ENCODE measurements around the gene CHST15. TPM values are rescaled to one million over a fixed set of nuclear protein-coding genes. Genes with fewer than 3 reads are reported as not detected.

CHST15 gene
- polyA plus RNA-seq, 1 donor from 2014 or later, result 0.79 TPM

GRCh38 chr10:123988694-123989093, 104.7 kb downstream of the CHST15 start:
- Histone ChIP-seq H4K20me1 (ENCODE audit: insufficient read depth) (no peaks in the 10 kb centered on the region), H3K4me3 (ENCODE audit: low read length) (no peak overlapping the region), H3K36me3 (ENCODE audit: insufficient read depth, low read length) (no peaks in the 10 kb centered on the region), H3K27ac (ENCODE audit: low read length) (no peak overlapping the region), H3K9ac (ENCODE audit: low read length) (no peak overlapping the region), H2AFZ (ENCODE audit: low read depth, low read length) (no peak overlapping the region), H3K4me2 (ENCODE audit: low read length) (no peak overlapping the region), H3K27me3 (ENCODE audit: insufficient read depth, low read depth, low read length) (peaks cover 3% of the 10 kb centered on the region), H3K79me2 (replicated peaks; ENCODE audit: insufficient read depth, low read length) (no peaks in the 10 kb centered on the region), H3K9me3 (ENCODE audit: low read length) (no peaks in the 10 kb centered on the region), H3K9me2 (ENCODE audit: insufficient read depth, low read length) (no peaks in the 10 kb centered on the region), H3F3A (ENCODE audit: insufficient read depth, low read length, poor library complexity, severe bottlenecking) (no peaks in the 10 kb centered on the region)
- TF ChIP-seq TAF1 (IDR thresholded peaks at IDR 0.05; ENCODE audit: low read depth) (no peak), POLR2AphosphoS5 (IDR thresholded peaks at IDR 0.05) (no peak), EP300 (conservative IDR thresholded peaks at IDR 0.05; ENCODE audit: poor library complexity, severe bottlenecking) (no peak), REST (IDR thresholded peaks at IDR 0.05; ENCODE audit: borderline replicate concordance) (no peak), CTCF (IDR thresholded peaks at IDR 0.05; ENCODE audit: poor library complexity, severe bottlenecking) (no peak), EZH2 (IDR thresholded peaks at IDR 0.05; ENCODE audit: borderline replicate concordance, insufficient read depth, low read length, poor library complexity, severe bottlenecking) (no peak), MXI1 (conservative IDR thresholded peaks at IDR 0.05; ENCODE audit: poor library complexity, severe bottlenecking) (no peak), SMC3 (conservative IDR thresholded peaks at IDR 0.05; ENCODE audit: poor library complexity) (no peak), RAD21 (conservative IDR thresholded peaks at IDR 0.05) (no peak)

GRCh38 chr10:123986736-123987135, 106.7 kb downstream of the CHST15 start:
- Histone ChIP-seq H3K9me3 (ENCODE audit: low read length) (no peaks in the 10 kb centered on the region), H4K20me1 (ENCODE audit: insufficient read depth) (no peaks in the 10 kb centered on the region), H3K79me2 (replicated peaks; ENCODE audit: insufficient read depth, low read length) (no peaks in the 10 kb centered on the region), H3K36me3 (ENCODE audit: insufficient read depth, low read length) (no peaks in the 10 kb centered on the region), H3K27ac (ENCODE audit: low read length) (no peak overlapping the region), H3K9me2 (ENCODE audit: insufficient read depth, low read length) (no peaks in the 10 kb centered on the region), H2AFZ (ENCODE audit: low read depth, low read length) (no peak overlapping the region), H3F3A (ENCODE audit: insufficient read depth, low read length, poor library complexity, severe bottlenecking) (no peaks in the 10 kb centered on the region), H3K4me3 (ENCODE audit: low read length) (no peak overlapping the region), H3K27me3 (ENCODE audit: insufficient read depth, low read depth, low read length) (no peaks in the 10 kb centered on the region), H3K9ac (ENCODE audit: low read length) (no peak overlapping the region), H3K4me2 (ENCODE audit: low read length) (no peak overlapping the region)
- no peak for TF ChIP-seq SMC3 (conservative IDR thresholded peaks at IDR 0.05; ENCODE audit: poor library complexity)
- TF ChIP-seq CTCF (IDR thresholded peaks at IDR 0.05; ENCODE audit: poor library complexity, severe bottlenecking), result no peak
- no peak for TF ChIP-seq REST (IDR thresholded peaks at IDR 0.05; ENCODE audit: borderline replicate concordance)
- no peak for TF ChIP-seq EZH2 (IDR thresholded peaks at IDR 0.05; ENCODE audit: borderline replicate concordance, insufficient read depth, low read length, poor library complexity, severe bottlenecking)
- no peak for TF ChIP-seq EP300 (conservative IDR thresholded peaks at IDR 0.05; ENCODE audit: poor library complexity, severe bottlenecking)
- TF ChIP-seq TAF1 (IDR thresholded peaks at IDR 0.05; ENCODE audit: low read depth), result no peak
- TF ChIP-seq RAD21 (conservative IDR thresholded peaks at IDR 0.05), result no peak
